ENCODE data around the gene GRK7.
"Not testable (repeated sequence)": the region's sequence is repeated elsewhere in the genome, so short reads cannot be mapped to it uniquely, and the experiment has no call there.

The GRK7 gene

GRCh38 chr3:141753399-141753798 is 9.8 kb upstream of the GRK7 start:
- peaks cover 5 to 14% of the 10 kb centered on the region in 2 donors for H3K36me3 ChIP-seq (ENCODE audit: control insufficient read depth in 2 of 2, insufficient read depth in 2 of 2, low read length in 2 of 2)
- H3K9me3 ChIP-seq (ENCODE audit: control insufficient read depth in 2 of 2, low read length in 2 of 2): no peaks in the 10 kb centered on the region
- no peak overlapping the region for H3K9ac ChIP-seq (ENCODE audit: low read depth in 1 of 2, low read length in 2 of 2)
- no peak overlapping the region for H3K4me3 ChIP-seq (ENCODE audit: low read length in 2 of 2)
- H3K27me3 ChIP-seq (ENCODE audit: control insufficient read depth in 2 of 2, insufficient read depth in 2 of 2, low read length in 2 of 2): no peaks in the 10 kb centered on the region
- H3K27ac ChIP-seq (ENCODE audit: low read depth in 2 of 2, low read length in 2 of 2): no peak overlapping the region
- no peaks in the 10 kb centered on the region for H3K4me1 ChIP-seq (ENCODE audit: control insufficient read depth in 2 of 2, insufficient read depth in 2 of 2, low read length in 2 of 2)

DNA sequence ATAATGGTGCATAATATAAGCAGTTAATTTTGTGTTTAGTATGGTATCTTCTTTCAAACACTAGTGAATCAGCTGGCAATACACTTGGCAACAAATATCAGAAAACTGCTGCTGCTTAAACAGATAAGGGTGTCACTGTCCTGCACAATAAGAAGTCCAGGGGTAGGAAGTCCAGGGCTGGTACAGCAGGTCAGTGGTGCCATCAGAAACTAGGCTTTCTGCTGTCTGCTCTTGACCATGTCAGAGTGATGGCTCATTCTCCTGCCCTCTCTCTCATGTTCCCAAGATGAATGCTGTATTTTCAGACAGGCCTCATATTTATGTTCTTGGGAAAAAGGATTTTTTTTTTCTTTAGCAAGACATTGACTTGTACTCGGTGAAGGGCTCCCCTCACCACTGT is 9.2 kb upstream of the GRK7 start:
- Histone ChIP-seq H3K27ac (ENCODE audit: low read depth in 2 of 2, low read length in 2 of 2) (no peak overlapping the region), H3K4me1 (ENCODE audit: control insufficient read depth in 2 of 2, insufficient read depth in 2 of 2, low read length in 2 of 2) (no peaks in the 10 kb centered on the region), H3K9me3 (ENCODE audit: control insufficient read depth in 2 of 2, low read length in 2 of 2) (no peaks in the 10 kb centered on the region), H3K9ac (ENCODE audit: low read depth in 1 of 2, low read length in 2 of 2) (no peak overlapping the region), H3K4me3 (ENCODE audit: low read length in 2 of 2) (no peak overlapping the region), H3K27me3 (ENCODE audit: control insufficient read depth in 2 of 2, insufficient read depth in 2 of 2, low read length in 2 of 2) (no peaks in the 10 kb centered on the region), H3K36me3 (ENCODE audit: control insufficient read depth in 2 of 2, insufficient read depth in 2 of 2, low read length in 2 of 2) (peaks cover 5 to 10% of the 10 kb centered on the region in 2 donors)

- not testable (repeated sequence) for H3K4me1 ChIP-seq (ENCODE audit: control insufficient read depth in 2 of 2, insufficient read depth in 2 of 2, low read length in 2 of 2); H3K27me3 ChIP-seq (ENCODE audit: control insufficient read depth in 2 of 2, insufficient read depth in 2 of 2, low read length in 2 of 2); H3K9ac ChIP-seq (ENCODE audit: low read depth in 1 of 2, low read length in 2 of 2); H3K36me3 ChIP-seq (ENCODE audit: control insufficient read depth in 2 of 2, insufficient read depth in 2 of 2, low read length in 2 of 2); H3K9me3 ChIP-seq (ENCODE audit: control insufficient read depth in 2 of 2, low read length in 2 of 2)
- Histone ChIP-seq H3K4me3 (ENCODE audit: low read length in 2 of 2) (peak overlapping the region in 1 of 2 donors; percentile 57), H3K27ac (ENCODE audit: low read depth in 2 of 2, low read length in 2 of 2) (peak overlapping the region in 1 of 2 donors; percentile 43)
These were observed 656 bp upstream of the GRK7 start for GRCh38 chr3:141762552-141762951.

DNA sequence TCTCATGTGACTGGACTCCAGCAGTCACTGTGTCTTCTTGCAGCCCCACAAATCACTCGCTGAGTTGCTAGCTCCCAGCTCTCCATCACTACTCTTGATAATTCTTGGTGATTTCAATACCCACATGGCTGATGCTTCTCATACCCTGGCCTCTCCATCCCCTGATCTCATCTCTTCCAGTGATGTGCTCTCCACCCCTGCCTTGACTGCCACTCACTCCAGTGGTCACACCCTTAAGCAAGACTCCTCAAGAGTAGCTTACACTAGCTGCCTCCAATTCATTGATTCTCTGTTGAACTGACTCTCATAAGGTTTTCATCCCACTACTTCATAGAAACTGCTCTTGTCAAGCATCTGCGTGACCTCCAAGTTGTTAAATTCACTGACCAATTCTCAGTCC is 837 bp downstream of the GRK7 start:
- Histone ChIP-seq H3K36me3 (ENCODE audit: control insufficient read depth in 2 of 2, insufficient read depth in 2 of 2, low read length in 2 of 2) (no peaks in the 10 kb centered on the region), H3K27me3 (ENCODE audit: control insufficient read depth in 2 of 2, insufficient read depth in 2 of 2, low read length in 2 of 2) (no peaks in the 10 kb centered on the region), H3K9ac (ENCODE audit: low read depth in 1 of 2, low read length in 2 of 2) (no peak overlapping the region)

DNA sequence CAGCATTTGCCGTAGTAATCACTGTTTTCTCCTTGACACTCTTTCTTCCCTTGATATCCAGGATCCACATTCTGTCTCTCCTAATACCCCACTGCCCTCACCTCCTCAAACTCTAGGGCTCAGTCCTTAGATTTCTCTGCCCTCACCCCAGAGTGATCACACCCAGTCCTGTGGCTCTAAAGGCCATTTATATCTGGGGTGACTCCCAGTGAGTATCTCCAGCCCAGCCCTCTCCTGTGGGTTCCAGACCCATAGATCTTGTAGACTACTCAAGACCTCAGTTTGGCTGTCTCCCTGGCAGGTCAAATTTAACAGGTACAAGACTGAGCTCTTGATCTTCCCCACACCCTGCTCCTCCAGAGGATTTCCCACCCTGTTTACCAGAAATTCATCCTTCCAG is 1.3 kb downstream of the GRK7 start:
- no peaks in the 10 kb centered on the region for H3K9me3 ChIP-seq (ENCODE audit: control insufficient read depth in 2 of 2, low read length in 2 of 2)
- H3K4me3 ChIP-seq (ENCODE audit: low read length in 2 of 2): no peak overlapping the region
- no peaks in the 10 kb centered on the region for H3K27me3 ChIP-seq (ENCODE audit: control insufficient read depth in 2 of 2, insufficient read depth in 2 of 2, low read length in 2 of 2)
- no peak overlapping the region for H3K9ac ChIP-seq (ENCODE audit: low read depth in 1 of 2, low read length in 2 of 2)
- H3K4me1 ChIP-seq (ENCODE audit: control insufficient read depth in 2 of 2, insufficient read depth in 2 of 2, low read length in 2 of 2): no peaks in the 10 kb centered on the region
- H3K36me3 ChIP-seq (ENCODE audit: control insufficient read depth in 2 of 2, insufficient read depth in 2 of 2, low read length in 2 of 2): no peaks in the 10 kb centered on the region
- H3K27ac ChIP-seq (ENCODE audit: low read depth in 2 of 2, low read length in 2 of 2): no peak overlapping the region

More for the DNA sequence above, 837 bp downstream of the GRK7 start:
- Histone ChIP-seq H3K27ac (ENCODE audit: low read depth in 2 of 2, low read length in 2 of 2) (no peak overlapping the region), H3K4me3 (ENCODE audit: low read length in 2 of 2) (no peak overlapping the region), H3K4me1 (ENCODE audit: control insufficient read depth in 2 of 2, insufficient read depth in 2 of 2, low read length in 2 of 2) (no peaks in the 10 kb centered on the region), H3K9me3 (ENCODE audit: control insufficient read depth in 2 of 2, low read length in 2 of 2) (no peaks in the 10 kb centered on the region)

DNA sequence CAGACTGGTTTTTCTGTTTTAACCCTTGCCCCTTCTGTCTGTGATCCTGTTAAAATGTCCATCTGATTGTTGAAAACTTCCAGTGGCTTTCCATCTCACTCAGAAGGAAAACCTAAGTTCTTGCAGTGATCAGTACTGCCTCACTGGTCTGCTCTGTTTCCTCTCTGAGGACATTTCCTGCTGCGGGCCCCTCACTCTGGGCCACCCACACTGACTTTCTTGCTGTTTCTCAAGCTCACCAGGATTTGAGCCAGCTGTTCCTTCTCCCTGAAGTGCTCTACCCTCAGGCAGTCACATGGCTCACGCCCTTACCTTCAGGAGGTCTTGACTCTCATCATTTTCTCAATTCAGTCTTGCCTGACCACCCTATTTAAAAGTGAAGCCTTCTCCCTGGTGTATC is 1.8 kb downstream of the GRK7 start:
- H3K36me3 ChIP-seq (ENCODE audit: control insufficient read depth in 2 of 2, insufficient read depth in 2 of 2, low read length in 2 of 2): no peaks in the 10 kb centered on the region
- no peaks in the 10 kb centered on the region for H3K9me3 ChIP-seq (ENCODE audit: control insufficient read depth in 2 of 2, low read length in 2 of 2)
- H3K4me1 ChIP-seq (ENCODE audit: control insufficient read depth in 2 of 2, insufficient read depth in 2 of 2, low read length in 2 of 2): no peaks in the 10 kb centered on the region
- H3K27me3 ChIP-seq (ENCODE audit: control insufficient read depth in 2 of 2, insufficient read depth in 2 of 2, low read length in 2 of 2): no peaks in the 10 kb centered on the region
- no peak overlapping the region for H3K4me3 ChIP-seq (ENCODE audit: low read length in 2 of 2)
- H3K9ac ChIP-seq (ENCODE audit: low read depth in 1 of 2, low read length in 2 of 2): no peak overlapping the region
- no peak overlapping the region for H3K27ac ChIP-seq (ENCODE audit: low read depth in 2 of 2, low read length in 2 of 2)

- Histone ChIP-seq H3K4me3 (ENCODE audit: low read length in 2 of 2) (no peak overlapping the region), H3K27ac (ENCODE audit: low read depth in 2 of 2, low read length in 2 of 2) (no peak overlapping the region), H3K27me3 (ENCODE audit: control insufficient read depth in 2 of 2, insufficient read depth in 2 of 2, low read length in 2 of 2) (no peaks in the 10 kb centered on the region), H3K9ac (ENCODE audit: low read depth in 1 of 2, low read length in 2 of 2) (no peak overlapping the region), H3K36me3 (ENCODE audit: control insufficient read depth in 2 of 2, insufficient read depth in 2 of 2, low read length in 2 of 2) (no peaks in the 10 kb centered on the region), H3K9me3 (ENCODE audit: control insufficient read depth in 2 of 2, low read length in 2 of 2) (no peaks in the 10 kb centered on the region), H3K4me1 (ENCODE audit: control insufficient read depth in 2 of 2, insufficient read depth in 2 of 2, low read length in 2 of 2) (no peaks in the 10 kb centered on the region)
These were observed 3.9 kb downstream of the GRK7 start for GRCh38 chr3:141767066-141767465.

GRCh38 chr3:141769221-141769894 is 6.2 kb downstream of the GRK7 start:
- Histone ChIP-seq H3K9ac (ENCODE audit: low read depth in 1 of 2, low read length in 2 of 2) (no peak overlapping the region), H3K36me3 (ENCODE audit: control insufficient read depth in 2 of 2, insufficient read depth in 2 of 2, low read length in 2 of 2) (no peaks in the 10 kb centered on the region), H3K9me3 (ENCODE audit: control insufficient read depth in 2 of 2, low read length in 2 of 2) (no peaks in the 10 kb centered on the region), H3K27ac (ENCODE audit: low read depth in 2 of 2, low read length in 2 of 2) (no peak overlapping the region), H3K4me3 (ENCODE audit: low read length in 2 of 2) (no peak overlapping the region), H3K27me3 (ENCODE audit: control insufficient read depth in 2 of 2, insufficient read depth in 2 of 2, low read length in 2 of 2) (no peaks in the 10 kb centered on the region), H3K4me1 (ENCODE audit: control insufficient read depth in 2 of 2, insufficient read depth in 2 of 2, low read length in 2 of 2) (no peaks in the 10 kb centered on the region)

DNA sequence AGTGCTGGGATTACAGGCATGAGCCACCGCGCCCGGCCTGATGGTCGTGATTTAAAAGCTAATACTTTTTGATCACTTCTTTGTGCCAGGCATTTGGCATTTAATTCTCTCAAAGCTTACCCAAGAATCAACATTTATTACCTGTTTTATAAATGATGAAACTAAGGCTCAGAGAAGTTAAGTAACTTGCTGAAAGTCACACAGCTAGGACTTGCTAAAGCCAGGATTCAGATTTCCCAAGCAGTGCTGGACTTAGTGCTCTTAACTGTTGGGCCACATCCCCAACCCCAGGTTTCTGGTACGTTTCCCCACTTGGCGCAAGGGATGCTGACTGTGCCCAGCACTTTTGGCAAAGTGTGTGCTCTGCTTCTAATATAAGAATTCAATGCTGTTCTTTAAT is 10.5 kb downstream of the GRK7 start:
- H3K27ac ChIP-seq (ENCODE audit: low read depth in 2 of 2, low read length in 2 of 2): no peak overlapping the region
- no peaks in the 10 kb centered on the region for H3K9me3 ChIP-seq (ENCODE audit: control insufficient read depth in 2 of 2, low read length in 2 of 2)
- H3K4me3 ChIP-seq (ENCODE audit: low read length in 2 of 2): no peak overlapping the region
- H3K27me3 ChIP-seq (ENCODE audit: control insufficient read depth in 2 of 2, insufficient read depth in 2 of 2, low read length in 2 of 2): no peaks in the 10 kb centered on the region
- no peaks in the 10 kb centered on the region for H3K36me3 ChIP-seq (ENCODE audit: control insufficient read depth in 2 of 2, insufficient read depth in 2 of 2, low read length in 2 of 2)
- no peaks in the 10 kb centered on the region for H3K4me1 ChIP-seq (ENCODE audit: control insufficient read depth in 2 of 2, insufficient read depth in 2 of 2, low read length in 2 of 2)
- H3K9ac ChIP-seq (ENCODE audit: low read depth in 1 of 2, low read length in 2 of 2): no peak overlapping the region

- Histone ChIP-seq H3K27me3 (ENCODE audit: control insufficient read depth in 2 of 2, insufficient read depth in 2 of 2, low read length in 2 of 2) (no peaks in the 10 kb centered on the region), H3K36me3 (ENCODE audit: control insufficient read depth in 2 of 2, insufficient read depth in 2 of 2, low read length in 2 of 2) (no peaks in the 10 kb centered on the region), H3K9ac (ENCODE audit: low read depth in 1 of 2, low read length in 2 of 2) (no peak overlapping the region), H3K4me3 (ENCODE audit: low read length in 2 of 2) (no peak overlapping the region), H3K9me3 (ENCODE audit: control insufficient read depth in 2 of 2, low read length in 2 of 2) (no peaks in the 10 kb centered on the region), H3K27ac (ENCODE audit: low read depth in 2 of 2, low read length in 2 of 2) (no peak overlapping the region), H3K4me1 (ENCODE audit: control insufficient read depth in 2 of 2, insufficient read depth in 2 of 2, low read length in 2 of 2) (no peaks in the 10 kb centered on the region)
These were observed 13.2 kb downstream of the GRK7 start for GRCh38 chr3:141776376-141776775.

DNA sequence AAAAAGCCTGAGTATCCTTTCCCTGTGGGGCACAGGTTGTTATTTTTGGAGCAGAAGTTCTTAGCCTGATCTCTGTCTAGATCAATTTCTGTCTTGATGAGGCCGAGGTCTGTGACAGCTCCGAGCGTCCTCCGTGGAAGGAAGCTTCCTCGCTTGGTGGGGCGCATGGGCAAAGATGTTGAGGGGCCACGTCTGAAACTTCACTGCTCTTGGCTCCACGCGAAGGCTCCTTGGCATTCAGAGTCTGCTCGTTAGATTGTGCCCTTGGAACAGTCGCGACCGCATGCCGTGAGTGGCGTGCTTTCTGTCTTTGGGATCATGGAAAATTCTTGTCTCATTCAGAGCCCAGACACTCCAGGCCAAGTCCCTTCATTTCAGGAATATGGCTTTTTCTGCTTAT is 13.7 kb downstream of the GRK7 start:
- H3K9me3 ChIP-seq (ENCODE audit: control insufficient read depth in 2 of 2, low read length in 2 of 2): no peaks in the 10 kb centered on the region
- H3K4me3 ChIP-seq (ENCODE audit: low read length in 2 of 2): no peak overlapping the region
- H3K9ac ChIP-seq (ENCODE audit: low read depth in 1 of 2, low read length in 2 of 2): no peak overlapping the region
- H3K4me1 ChIP-seq (ENCODE audit: control insufficient read depth in 2 of 2, insufficient read depth in 2 of 2, low read length in 2 of 2): no peaks in the 10 kb centered on the region
- H3K27me3 ChIP-seq (ENCODE audit: control insufficient read depth in 2 of 2, insufficient read depth in 2 of 2, low read length in 2 of 2): no peaks in the 10 kb centered on the region
- H3K36me3 ChIP-seq (ENCODE audit: control insufficient read depth in 2 of 2, insufficient read depth in 2 of 2, low read length in 2 of 2): no peaks in the 10 kb centered on the region
- no peak overlapping the region for H3K27ac ChIP-seq (ENCODE audit: low read depth in 2 of 2, low read length in 2 of 2)

Measured in mucosa of rectum (tissue), 2 donors.